Measurements from ENCODE around the gene PNPLA4.

PNPLA4 gene

GRCh38 chrX:7876957-7877356 is 50.3 kb downstream of the PNPLA4 start:
- no peak for DNase-seq

DNA sequence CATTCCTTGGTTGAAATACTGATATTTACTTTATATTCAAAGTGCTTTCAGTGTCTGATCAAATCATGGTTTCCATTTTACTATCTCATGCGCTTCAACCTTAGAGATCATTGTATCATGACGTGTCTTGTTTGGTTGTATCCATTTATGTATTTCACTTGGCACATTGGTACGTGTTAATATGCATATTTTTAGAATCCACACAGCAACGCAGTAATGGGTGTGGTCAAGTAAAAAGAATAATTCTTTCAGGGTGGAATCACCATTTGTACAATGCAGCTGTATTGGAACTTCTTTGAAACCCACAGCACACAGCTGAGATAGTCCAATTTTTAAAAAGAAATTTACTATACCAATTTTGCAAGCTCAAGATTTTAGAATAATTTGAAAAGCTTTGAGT is 55.2 kb downstream of the PNPLA4 start:
- no peak for DNase-seq

GRCh38 chrX:7852166-7852565 is 75.0 kb downstream of the PNPLA4 start:
- DNase-seq = no peak

All from amygdala (tissue), 56 donors.